NT2/D1 (cell line): ENCODE data around the gene COPS6.

Experiments
- YY1 ChIP-seq: IDR thresholded peaks from 2 replicates; pipeline ENCODE4 v1.6.1; 2011; ENCODE audit not compliant: insufficient read length, insufficient read depth
- ZNF274 ChIP-seq: IDR thresholded peaks from 2 replicates; pipeline ENCODE4 v1.6.1; 2011; ENCODE audit warnings: mild to moderate bottlenecking, low read depth, low read length

GRCh38 chr7:100118388-100119071 is 29.8 kb downstream of the COPS6 start:
- no peak for TF ChIP-seq ZNF274
- TF ChIP-seq YY1: no peak
